Astrocyte (in vitro differentiated cells and primary cell): ENCODE measurements around the gene SYF2. TPM values are rescaled to one million over a fixed set of nuclear protein-coding genes. Genes with fewer than 3 reads are reported as not detected.
"Not testable (repeated sequence)": the region's sequence is repeated elsewhere in the genome, so short reads cannot be mapped to it uniquely, and the experiment has no call there.

Source experiments
- DNase-seq: peaks from one replicate; pipeline ENCODE4 v3.0.0-alpha.2; 2010; ENCODE audit warnings: low read depth
- FAIRE-seq: peaks from 2 replicates; lab custom pipeline; 2011; peaks lifted over from hg19 to GRCh38; lab: Jason Lieb, UNC
- H2AFZ ChIP-seq: 2 replicates; pipeline ENCODE4 v1.6.0; 2012; ENCODE audit warnings: low read depth, low read length, inconsistent platforms
- H3K27ac ChIP-seq: 2 replicates; pipeline ENCODE4 v1.5.1; 2011; ENCODE audit warnings: low read depth, low read length, inconsistent platforms
- H3K27me3 ChIP-seq: 2 replicates; pipeline ENCODE4 v1.6.0; 2011; ENCODE audit warnings: low read length, inconsistent platforms; ENCODE audit not compliant: insufficient read depth
- H3K36me3 ChIP-seq: 2 replicates; pipeline ENCODE4 v1.5.1; 2011; ENCODE audit warnings: low read length, inconsistent platforms; ENCODE audit not compliant: insufficient read depth
- H3K4me1 ChIP-seq: 2 replicates; pipeline ENCODE4 v1.5.1; 2011; ENCODE audit warnings: low read length, inconsistent platforms; ENCODE audit not compliant: insufficient read depth
- H3K4me2 ChIP-seq: 2 replicates; pipeline ENCODE4 v1.6.0; 2012; ENCODE audit warnings: low read length, inconsistent platforms
- H3K4me3 ChIP-seq: 2 replicates; pipeline ENCODE4 v1.5.1; 2011; ENCODE audit warnings: low read depth, mild to moderate bottlenecking, low read length, inconsistent platforms; ENCODE audit not compliant: insufficient read depth
- H3K79me2 ChIP-seq: 2 replicates; pipeline ENCODE4 v1.6.0; 2012; ENCODE audit warnings: mild to moderate bottlenecking, low read length, inconsistent platforms; ENCODE audit not compliant: insufficient read depth
- H3K9ac ChIP-seq: 2 replicates; pipeline ENCODE4 v1.6.0; 2012; ENCODE audit warnings: mild to moderate bottlenecking, low read length, inconsistent platforms
- H3K9me3 ChIP-seq: 2 replicates; pipeline ENCODE4 v1.5.1; 2012; ENCODE audit warnings: low read depth, mild to moderate bottlenecking, low read length, inconsistent platforms; ENCODE audit not compliant: insufficient read depth
- H4K20me1 ChIP-seq: 2 replicates; pipeline ENCODE4 v1.6.0; 2012; ENCODE audit warnings: low read length, inconsistent platforms; ENCODE audit not compliant: insufficient read depth
- H3K27ac Mint-ChIP-seq: one replicate; pipeline ENCODE4 v1.8.0; 2021; ENCODE audit warnings: mild to moderate bottlenecking, mixed read lengths; ENCODE audit not compliant: unreplicated experiment
- H3K27me3 Mint-ChIP-seq: one replicate; pipeline ENCODE4 v1.8.0; 2021; ENCODE audit warnings: low read depth, mixed read lengths; ENCODE audit not compliant: unreplicated experiment
- H3K36me3 Mint-ChIP-seq: one replicate; pipeline ENCODE4 v1.8.0; 2021; ENCODE audit warnings: low read depth, mixed read lengths; ENCODE audit not compliant: unreplicated experiment
- H3K4me1 Mint-ChIP-seq: one replicate; pipeline ENCODE4 v1.8.0; 2021; ENCODE audit warnings: low read depth, mixed read lengths; ENCODE audit not compliant: unreplicated experiment
- H3K4me3 Mint-ChIP-seq: one replicate; pipeline ENCODE4 v1.8.0; 2021; ENCODE audit warnings: mild to moderate bottlenecking, moderate library complexity, mixed read lengths; ENCODE audit not compliant: unreplicated experiment
- H3K9me3 Mint-ChIP-seq: one replicate; pipeline ENCODE4 v1.8.0; 2021; ENCODE audit warnings: mild to moderate bottlenecking, mixed read lengths; ENCODE audit not compliant: unreplicated experiment
- total RNA-seq: library from RNA; stranded (reverse); gene quantifications from 2 replicates; pipeline ENCODE4 v1.2.1, GENCODE V29; 2021

The SYF2 gene
- total RNA-seq, 1 donor from 2014 or later: 29.1 TPM

GRCh38 chr1:25275648-25276047, 43.3 kb upstream of the SYF2 start:
- H3K27me3 Mint-ChIP-seq, H3K4me3 ChIP-seq, H3K27me3 ChIP-seq, DNase-seq, H2AFZ ChIP-seq, H4K20me1 ChIP-seq, H3K27ac Mint-ChIP-seq, H3K36me3 ChIP-seq, H3K79me2 ChIP-seq, H3K9me3 Mint-ChIP-seq, H3K36me3 Mint-ChIP-seq, H3K9ac ChIP-seq, H3K4me1 Mint-ChIP-seq, H3K4me1 ChIP-seq, H3K27ac ChIP-seq, H3K9me3 ChIP-seq, H3K4me3 Mint-ChIP-seq, H3K4me2 ChIP-seq: not testable (repeated sequence)
- peak; percentile 54 for FAIRE-seq

- H3K4me3 Mint-ChIP-seq, FAIRE-seq, H3K79me2 ChIP-seq, H3K36me3 Mint-ChIP-seq, H3K27me3 ChIP-seq, H3K27ac Mint-ChIP-seq, H3K4me3 ChIP-seq, H3K27me3 Mint-ChIP-seq, H2AFZ ChIP-seq, H4K20me1 ChIP-seq, H3K9ac ChIP-seq, DNase-seq, H3K4me1 ChIP-seq, H3K27ac ChIP-seq, H3K9me3 Mint-ChIP-seq, H3K36me3 ChIP-seq, H3K4me2 ChIP-seq, H3K9me3 ChIP-seq, H3K4me1 Mint-ChIP-seq: not testable (repeated sequence)
Measured at GRCh38 chr1:25272238-25272637, 39.9 kb upstream of the SYF2 start, which contains the start of gene RHD. TSS of gene RHD (plus strand) at chr1:25272509. CDS start at chr1:25272548, 39 bp downstream.

- not testable (repeated sequence) for H3K9me3 Mint-ChIP-seq, H3K27me3 Mint-ChIP-seq, DNase-seq, H3K9me3 ChIP-seq, H3K27ac ChIP-seq, H3K36me3 ChIP-seq, H3K4me1 Mint-ChIP-seq, H3K36me3 Mint-ChIP-seq, H3K4me1 ChIP-seq, H3K79me2 ChIP-seq, H4K20me1 ChIP-seq, H3K27me3 ChIP-seq, H3K27ac Mint-ChIP-seq, FAIRE-seq
- H3K4me3 ChIP-seq: peak overlapping the region; percentile 66
- peak overlapping the region; percentile 80 for H2AFZ ChIP-seq
- peak overlapping the region; percentile 81 for H3K9ac ChIP-seq
- H3K4me2 ChIP-seq: peak overlapping the region; percentile 83
- H3K4me3 Mint-ChIP-seq: peak overlapping the region; percentile 74
Measured at GRCh38 chr1:25268143-25268760, 36.0 kb upstream of the SYF2 start.

- H3K9me3 Mint-ChIP-seq, H3K27me3 Mint-ChIP-seq, H3K36me3 ChIP-seq, H3K79me2 ChIP-seq, H3K9me3 ChIP-seq, H3K4me1 Mint-ChIP-seq, H3K27ac Mint-ChIP-seq, H3K27me3 ChIP-seq, H3K36me3 Mint-ChIP-seq, H3K4me1 ChIP-seq, H4K20me1 ChIP-seq: not testable (repeated sequence)
- FAIRE-seq (peak; percentile 43), DNase-seq (peak; percentile 66)
- H3K4me3 ChIP-seq: peak overlapping the region; percentile 66
- H2AFZ ChIP-seq: peak overlapping the region; percentile 80
- H3K27ac ChIP-seq: peak overlapping the region; percentile 75
- H3K9ac ChIP-seq: peak overlapping the region; percentile 81
- H3K4me3 Mint-ChIP-seq: peak overlapping the region; percentile 74
- peak overlapping the region; percentile 83 for H3K4me2 ChIP-seq
Measured at GRCh38 chr1:25267288-25268142, 35.2 kb upstream of the SYF2 start.

GRCh38 chr1:25266554-25267287, 34.4 kb upstream of the SYF2 start:
- not testable (repeated sequence) for H3K27ac Mint-ChIP-seq, H3K9me3 Mint-ChIP-seq, H4K20me1 ChIP-seq, H3K4me1 Mint-ChIP-seq, H3K79me2 ChIP-seq, H3K27me3 Mint-ChIP-seq, H3K9me3 ChIP-seq, H3K36me3 ChIP-seq, H3K27ac ChIP-seq, H3K27me3 ChIP-seq, FAIRE-seq, H3K4me1 ChIP-seq, DNase-seq, H3K36me3 Mint-ChIP-seq
- H2AFZ ChIP-seq: peak overlapping the region; percentile 2
- H3K4me3 ChIP-seq: peak overlapping the region; percentile 66
- H3K4me3 Mint-ChIP-seq: peak overlapping the region; percentile 89
- peak overlapping the region; percentile 81 for H3K9ac ChIP-seq
- H3K4me2 ChIP-seq: peak overlapping the region; percentile 84
